Forelimb muscle (tissue), 1 donor: ENCODE results near the gene COG8. TPM values are rescaled to one million over a fixed set of nuclear protein-coding genes. Genes with fewer than 3 reads are reported as not detected.
"Not testable (repeated sequence)": the region's sequence is repeated elsewhere in the genome, so short reads cannot be mapped to it uniquely, and the experiment has no call there.

Experiments
- DNase-seq: peaks from one replicate; pipeline ENCODE4 v3.0.0-alpha.2; 2013; ENCODE audit warnings: low read depth
- polyA plus RNA-seq: library from polyadenylated mRNA; unstranded; fragments of 120-200 nt; gene quantifications from one replicate; pipeline ENCODE4 v1.2.1, GENCODE V29; 2013; ENCODE audit not compliant: insufficient read length

COG8 gene, protein sequence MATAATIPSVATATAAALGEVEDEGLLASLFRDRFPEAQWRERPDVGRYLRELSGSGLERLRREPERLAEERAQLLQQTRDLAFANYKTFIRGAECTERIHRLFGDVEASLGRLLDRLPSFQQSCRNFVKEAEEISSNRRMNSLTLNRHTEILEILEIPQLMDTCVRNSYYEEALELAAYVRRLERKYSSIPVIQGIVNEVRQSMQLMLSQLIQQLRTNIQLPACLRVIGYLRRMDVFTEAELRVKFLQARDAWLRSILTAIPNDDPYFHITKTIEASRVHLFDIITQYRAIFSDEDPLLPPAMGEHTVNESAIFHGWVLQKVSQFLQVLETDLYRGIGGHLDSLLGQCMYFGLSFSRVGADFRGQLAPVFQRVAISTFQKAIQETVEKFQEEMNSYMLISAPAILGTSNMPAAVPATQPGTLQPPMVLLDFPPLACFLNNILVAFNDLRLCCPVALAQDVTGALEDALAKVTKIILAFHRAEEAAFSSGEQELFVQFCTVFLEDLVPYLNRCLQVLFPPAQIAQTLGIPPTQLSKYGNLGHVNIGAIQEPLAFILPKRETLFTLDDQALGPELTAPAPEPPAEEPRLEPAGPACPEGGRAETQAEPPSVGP
- 24.2 TPM for polyA plus RNA-seq

DNA sequence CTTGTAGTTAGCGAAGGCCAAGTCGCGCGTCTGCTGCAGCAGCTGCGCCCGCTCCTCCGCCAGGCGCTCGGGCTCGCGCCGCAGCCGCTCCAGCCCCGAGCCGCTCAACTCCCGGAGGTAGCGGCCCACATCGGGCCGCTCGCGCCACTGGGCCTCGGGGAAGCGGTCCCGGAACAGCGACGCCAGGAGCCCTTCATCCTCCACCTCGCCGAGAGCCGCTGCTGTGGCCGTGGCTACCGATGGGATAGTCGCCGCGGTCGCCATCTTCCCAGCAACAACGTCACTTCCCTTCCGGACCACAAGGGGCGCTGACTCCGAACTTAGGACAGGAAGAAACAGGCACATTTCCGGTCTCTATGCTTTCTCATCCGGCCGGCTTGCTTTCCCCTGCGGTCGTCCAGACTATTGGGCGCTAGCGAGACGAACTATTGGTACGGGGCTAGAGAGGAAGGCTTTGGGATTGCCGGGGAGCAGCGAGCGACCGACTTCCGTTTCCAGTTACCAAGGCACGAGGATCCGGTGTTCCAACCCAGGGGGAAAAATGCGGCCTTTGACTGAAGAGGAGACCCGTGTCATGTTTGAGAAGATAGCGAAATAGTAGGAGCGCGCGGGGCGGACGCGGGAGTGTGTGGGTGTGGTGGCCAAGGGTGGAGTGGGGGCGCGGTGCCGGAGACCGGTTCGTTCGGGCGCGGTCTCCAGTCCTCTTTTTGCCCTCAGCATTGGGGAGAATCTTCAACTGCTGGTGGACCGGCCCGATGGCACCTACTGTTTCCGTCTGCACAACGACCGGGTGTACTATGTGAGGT is at the start of gene COG8, which contains the start of gene NIP7:
TSS of gene COG8 (minus strand) at position 276 of the 806 bp plus-strand sequence. CDS start at position 264, 12 bp downstream.
TSS of gene NIP7 (plus strand) at position 484 of the 806 bp plus-strand sequence. CDS start at position 542, 58 bp downstream.
- DNase-seq: peak; percentile 97

DNA sequence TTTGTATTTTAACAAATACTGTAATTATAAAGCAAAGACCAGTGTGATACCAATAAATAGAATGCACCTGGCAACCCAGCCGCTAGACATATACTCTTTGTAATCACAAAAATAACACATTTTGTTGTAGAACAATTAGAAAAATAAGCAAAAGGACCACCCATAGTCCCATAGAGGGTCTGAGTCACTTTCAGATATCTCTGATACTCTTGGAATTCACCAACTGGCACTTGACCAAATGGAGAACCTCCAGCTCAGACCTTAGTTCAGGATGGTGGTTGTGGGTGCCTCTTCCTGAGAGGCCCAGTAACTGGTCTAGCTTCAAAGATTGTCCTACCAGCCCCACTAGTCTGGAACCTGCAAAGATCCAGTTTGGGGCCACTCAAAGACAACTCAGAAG is 47.2 kb upstream of the COG8 start:
- no peak for DNase-seq

DNA sequence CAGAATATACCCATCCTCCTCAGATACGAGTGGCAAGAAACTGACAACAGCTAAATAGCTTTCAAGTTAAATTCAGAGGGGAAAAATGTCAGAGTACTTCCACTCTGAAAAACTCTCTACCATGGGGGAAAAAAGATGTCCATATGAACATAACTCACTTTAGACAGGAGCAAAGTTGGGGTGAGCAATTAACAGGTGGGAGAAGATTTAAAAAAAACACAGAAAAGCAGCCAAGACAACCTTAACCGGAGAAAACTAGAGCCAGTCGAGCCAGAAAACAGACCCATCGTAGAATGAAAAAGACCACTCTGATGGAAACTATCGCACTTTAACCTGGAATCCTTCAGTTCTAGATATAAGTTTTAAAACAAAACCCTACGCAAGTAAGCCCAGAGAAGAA is 45.6 kb upstream of the COG8 start:
- no peak for DNase-seq

DNA sequence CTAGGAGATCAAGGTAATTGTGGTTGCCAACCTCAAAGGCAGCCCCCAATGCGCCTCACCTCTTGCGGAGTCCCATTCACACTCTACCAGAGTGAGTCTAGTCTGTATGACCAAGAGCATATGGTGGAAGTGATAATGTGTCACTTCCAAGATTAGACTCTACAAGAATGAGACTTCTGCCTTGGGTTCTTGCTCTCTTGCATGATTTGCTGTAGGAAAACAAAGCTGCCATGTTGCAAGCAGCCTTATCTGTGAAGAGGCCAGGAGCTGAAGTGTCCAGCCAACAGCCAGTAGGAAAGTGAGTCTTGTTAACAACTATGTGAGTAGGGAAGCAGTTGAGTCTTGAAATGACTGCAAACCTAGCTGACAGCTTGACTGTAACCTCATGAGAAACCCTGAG is 43.1 kb upstream of the COG8 start:
- DNase-seq: no peak

DNA sequence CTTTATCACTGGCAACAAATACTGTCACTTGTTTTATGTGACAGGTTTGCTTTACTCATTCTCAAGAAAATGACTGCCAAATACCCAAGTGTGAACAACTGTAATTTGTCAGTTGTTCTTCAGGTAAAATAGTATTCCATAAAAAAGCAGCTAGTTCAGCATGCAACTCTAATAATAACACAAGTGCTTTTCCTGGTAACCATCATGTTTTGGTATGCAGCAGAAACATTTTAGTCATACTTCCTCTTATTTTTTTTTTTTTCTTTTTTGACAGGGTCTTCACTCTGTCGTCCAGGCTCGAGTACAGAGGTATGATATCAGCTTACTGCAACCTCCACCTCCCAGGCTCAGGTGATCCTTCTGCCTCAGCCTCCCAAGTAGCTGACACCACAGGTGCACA is 41.9 kb upstream of the COG8 start:
- no peak for DNase-seq

DNA sequence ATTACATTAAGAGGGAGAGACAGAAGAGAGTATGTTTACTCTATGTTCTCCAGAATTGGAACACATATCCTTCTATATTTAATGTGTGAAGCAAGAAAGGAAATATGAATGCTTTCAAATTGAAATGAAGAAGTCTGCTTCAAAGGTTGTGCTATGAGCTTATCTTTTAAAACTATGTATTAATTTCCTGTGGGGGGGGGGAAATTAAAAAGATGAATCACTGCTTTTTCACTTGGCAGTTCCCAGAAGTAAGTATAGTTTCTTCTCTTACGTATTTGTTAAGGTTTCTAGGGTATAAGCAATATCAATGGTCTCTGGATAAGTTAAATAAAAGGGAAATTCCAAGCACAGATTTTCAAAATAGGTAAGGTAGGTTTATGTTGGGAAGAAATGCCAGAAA is 39.4 kb upstream of the COG8 start:
- DNase-seq: no peak

DNA sequence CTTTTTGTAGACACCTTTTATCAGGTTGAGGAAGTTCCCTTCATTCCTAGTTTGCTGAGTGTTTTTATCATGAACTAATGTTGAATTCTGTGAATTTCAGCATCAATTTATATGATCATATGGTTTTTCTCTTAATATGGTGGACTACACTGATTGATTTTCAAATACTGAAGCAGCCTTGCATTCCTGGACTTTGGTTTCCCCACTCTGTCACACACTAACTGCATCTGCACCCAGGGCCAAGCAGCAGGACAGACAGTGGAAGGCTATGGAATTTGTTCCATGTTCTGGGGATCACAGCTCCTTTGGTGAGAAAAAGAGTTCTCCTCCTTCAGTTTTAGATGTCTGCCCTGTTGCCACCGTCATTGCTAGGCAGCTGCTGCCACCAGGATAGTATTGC is 38.7 kb upstream of the COG8 start:
- no peak for DNase-seq

DNA sequence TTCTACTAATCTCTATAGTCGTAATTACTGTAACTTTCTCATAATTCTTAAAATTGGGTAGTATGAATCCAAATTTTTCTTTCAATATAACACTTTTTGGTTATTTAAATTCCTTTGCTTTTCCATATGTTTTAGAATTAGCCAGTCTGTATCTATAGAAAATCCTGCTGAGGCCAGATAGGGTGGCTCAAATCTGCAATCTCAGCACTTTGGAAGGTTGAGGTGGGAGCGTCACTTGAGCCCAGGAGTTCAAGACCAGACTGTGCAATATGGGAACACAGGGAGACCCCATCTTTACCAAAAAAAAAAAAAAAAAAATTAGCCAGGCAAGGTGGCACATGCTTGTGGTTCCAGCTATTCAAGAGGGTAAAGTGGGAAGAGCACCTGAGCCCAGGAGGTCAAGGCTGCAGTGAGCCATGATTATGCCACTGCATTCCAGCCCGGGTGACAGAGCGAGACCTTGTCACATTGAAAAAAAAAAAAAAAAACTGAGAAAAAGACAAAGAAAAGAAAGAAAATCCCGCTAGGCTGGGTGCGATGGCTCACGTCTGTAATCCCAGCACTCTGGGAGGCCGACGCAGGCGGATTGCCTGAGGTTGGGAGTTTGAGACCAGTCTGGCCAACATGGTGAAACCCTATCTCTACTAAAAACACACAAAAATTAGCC is 37.2 kb upstream of the COG8 start:
- DNase-seq: no peak

DNA sequence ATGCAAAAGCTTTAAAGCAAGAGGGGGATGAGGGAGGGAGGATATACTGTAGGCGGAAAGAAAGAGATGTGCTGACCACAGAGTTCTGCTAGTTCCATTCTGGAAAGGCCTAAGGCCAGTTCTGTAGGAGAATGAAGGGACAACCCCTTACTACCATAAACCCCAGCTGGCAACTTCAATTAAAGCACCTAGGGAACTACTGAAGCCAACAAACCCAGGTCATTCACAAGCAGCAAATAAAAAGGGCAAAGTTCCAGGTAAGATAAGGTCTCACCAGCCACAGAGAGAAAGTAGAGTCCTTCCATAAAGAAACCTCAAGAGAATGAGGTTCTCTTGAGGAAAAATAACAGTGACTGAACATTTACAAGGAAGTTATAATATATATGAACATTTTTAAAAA is 33.7 kb upstream of the COG8 start:
- no peak for DNase-seq

DNA sequence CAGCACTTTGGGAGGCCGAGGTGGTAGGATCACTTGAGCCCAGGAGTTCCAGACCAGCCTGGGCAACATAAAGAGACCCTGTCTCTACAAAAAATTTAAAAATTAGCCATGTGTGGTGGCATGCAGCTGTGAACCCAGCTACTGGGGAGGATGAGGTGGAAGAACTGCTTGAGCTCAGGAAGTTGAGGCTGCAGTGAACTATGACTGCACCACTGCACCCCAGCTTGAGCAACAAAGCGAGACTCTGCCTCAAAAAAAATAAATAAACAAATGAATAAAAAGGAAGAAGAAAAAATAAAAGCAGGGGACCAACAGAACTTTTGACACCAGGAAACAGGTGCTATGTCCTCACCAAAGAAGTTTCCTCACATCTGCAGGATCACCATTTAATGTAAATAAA is 32.2 kb upstream of the COG8 start:
- DNase-seq: no peak

DNA sequence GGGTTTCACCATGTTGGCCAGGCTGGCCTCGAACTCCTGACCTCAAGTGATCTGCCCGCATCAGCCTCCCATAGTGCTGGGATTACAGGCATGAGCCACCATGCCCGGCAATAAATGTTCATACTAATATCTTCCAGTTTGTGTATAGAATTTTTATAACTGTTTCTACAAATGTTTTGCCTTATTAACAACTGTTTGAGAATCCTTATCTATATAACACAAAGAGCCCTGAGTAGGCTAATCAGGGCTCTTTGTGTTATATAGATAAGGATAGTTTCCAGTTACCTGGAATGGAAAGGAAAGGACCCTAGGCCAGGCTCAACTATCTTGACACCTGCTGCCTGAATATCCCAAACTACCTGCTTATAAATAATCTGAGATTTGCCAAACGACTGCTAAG is 29.5 kb upstream of the COG8 start:
- DNase-seq: no peak

DNA sequence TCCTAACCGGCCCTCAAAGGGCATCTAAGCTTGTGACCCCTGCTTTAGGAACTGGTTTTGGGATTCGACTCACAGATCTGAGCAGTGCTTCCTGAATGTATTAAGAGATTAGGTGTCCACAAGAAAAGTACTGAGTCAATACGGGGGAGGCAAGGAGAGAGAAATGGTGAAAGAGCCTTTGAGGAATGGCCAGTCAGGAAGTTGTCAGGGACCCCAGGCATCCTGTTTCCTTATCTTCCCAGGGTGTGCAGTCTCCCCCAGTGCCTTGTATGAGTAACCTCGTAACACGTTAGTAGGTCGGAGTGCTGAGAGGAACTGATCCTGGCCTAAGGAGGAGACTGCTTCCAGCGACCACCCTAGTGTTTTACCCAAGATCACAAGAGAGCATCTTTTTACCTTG is 28.6 kb upstream of the COG8 start:
- no peak for DNase-seq

DNA sequence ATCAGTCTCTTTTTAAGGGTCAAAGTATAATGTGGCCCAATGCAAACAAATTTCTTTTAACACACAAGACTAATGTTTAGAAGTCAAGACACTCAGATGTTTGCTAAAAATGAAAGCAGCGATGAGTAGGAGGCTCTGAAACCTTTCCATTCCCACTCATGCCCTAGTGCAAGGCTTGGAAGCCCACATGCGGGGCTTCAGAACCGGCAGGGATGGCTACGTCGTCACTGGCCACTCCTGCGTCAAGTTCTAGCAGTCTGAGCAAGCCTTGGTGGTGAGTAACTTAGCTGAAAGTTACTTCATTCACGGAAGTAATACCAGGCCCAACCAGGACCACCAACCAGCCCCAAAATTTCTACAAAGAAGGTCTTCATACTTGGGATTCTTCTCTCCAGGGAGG is 27.1 kb upstream of the COG8 start:
- no peak for DNase-seq

DNA sequence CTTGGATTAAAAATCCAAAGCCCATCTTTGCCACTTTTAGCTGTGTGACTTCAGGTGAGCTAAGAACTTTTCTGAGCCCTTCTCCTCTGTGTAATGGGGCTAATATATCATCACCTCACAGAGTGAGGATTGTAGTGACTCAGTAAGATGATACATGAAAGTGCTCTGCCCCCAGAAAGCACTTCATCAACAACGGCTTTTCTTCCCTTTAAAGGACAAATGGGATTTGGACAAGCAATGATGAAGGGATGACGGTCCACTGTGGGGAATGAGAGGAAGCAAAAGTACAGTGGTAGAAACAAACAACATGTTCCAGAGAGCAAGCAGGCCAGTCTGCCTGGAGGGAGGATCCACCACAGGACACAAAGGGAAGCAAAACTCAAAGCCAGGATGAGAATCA is 26.5 kb upstream of the COG8 start:
- no peak for DNase-seq

DNA sequence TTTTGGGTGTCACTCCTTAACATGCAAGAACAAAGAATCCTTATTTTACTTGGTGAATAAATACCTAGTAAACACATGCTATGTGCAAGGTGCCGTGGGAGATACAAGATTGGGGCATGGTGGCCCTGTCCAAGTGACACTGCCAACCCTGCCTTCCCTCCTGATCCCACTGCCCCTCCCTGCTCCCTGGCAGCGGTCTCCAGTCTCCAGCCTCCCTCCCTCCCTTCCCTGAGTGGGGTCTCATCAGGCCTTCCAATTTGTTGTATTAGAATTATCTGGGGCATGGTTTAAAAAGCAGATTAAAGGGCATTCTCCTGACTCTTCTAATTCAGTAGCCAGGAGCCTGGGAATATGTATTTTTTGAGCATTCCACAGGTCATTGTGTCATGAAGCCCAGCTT is 24.7 kb upstream of the COG8 start:
- no peak for DNase-seq

DNA sequence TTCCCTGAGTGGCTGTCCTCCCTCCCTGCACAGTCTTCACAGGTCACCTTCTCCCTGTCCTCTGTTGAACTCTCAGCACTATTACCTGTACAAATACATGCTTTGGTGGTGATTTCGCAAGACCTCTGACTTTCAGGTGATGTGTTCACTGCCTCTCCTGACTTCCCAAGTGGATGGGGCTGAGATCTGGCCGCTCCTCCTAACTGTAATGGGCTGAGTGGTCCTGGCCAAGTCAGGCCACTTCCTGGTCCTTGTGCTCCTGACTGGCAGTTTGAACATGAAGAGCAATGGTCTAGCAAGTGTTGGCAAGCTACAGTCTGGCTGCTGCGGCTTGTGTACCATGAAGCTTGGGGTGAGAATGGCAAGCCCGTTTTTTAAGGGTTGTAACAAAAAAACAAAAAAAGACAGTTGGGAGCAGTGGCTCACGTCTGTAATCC is 23.9 kb upstream of the COG8 start:
- DNase-seq: no peak

DNA sequence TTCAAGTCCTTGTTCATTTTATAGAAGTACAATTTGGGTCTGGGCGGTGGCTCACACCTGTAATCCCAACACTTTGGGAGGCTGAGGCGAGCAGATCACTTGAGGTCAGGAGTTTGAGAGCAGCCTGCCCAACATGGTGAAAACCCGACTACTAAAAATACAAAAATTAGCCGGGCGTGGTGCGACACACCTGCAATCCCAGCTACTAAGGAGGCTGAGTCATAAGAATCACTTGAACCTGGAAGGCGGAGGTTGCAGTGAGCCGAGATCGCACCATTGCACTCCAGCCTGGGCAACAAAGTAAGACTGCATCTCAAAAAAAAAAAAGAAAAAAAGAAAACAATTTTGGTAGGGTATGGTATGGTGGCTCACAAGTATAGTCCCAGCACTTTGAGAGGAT is 20.7 kb upstream of the COG8 start:
- DNase-seq: not testable (repeated sequence)

DNA sequence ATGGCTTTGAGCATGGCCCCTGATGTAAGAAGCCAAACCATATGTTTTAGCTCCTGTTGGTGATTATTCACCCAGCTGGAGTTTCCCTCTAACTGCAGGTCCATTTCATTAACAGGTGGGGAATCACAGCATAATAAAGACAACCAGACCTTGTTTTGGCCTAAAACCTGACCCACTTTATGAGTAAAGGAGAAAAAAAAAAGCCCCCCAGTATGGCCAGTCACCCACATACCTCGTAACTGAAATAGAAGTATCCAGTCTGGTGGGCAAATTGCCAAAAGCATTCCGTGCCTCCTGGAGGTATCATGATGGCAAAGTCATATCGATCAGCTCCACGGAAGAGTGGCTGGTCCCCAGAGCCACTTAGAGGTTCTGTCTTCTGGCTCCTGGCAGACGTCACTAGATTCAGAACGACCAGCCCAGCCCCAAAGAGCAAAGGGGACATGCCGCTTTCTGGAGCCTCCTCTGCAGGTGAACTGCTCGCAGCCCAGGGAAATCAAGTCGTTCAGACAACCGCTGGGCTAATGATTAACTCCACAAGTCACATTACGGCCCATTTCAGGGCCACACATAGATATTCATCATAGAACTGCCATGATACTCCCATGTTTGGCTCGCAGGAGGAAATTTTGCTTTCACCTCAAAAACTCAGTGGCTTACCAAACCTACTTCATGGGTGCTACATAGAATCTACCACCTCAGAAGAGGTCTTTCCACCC is 12.1 kb upstream of the COG8 start, which contains the start of gene TMED6:
TSS of gene TMED6 (minus strand) at position 478 of the 719 bp plus-strand sequence. CDS start at position 445, 33 bp downstream.
- no peak for DNase-seq

DNA sequence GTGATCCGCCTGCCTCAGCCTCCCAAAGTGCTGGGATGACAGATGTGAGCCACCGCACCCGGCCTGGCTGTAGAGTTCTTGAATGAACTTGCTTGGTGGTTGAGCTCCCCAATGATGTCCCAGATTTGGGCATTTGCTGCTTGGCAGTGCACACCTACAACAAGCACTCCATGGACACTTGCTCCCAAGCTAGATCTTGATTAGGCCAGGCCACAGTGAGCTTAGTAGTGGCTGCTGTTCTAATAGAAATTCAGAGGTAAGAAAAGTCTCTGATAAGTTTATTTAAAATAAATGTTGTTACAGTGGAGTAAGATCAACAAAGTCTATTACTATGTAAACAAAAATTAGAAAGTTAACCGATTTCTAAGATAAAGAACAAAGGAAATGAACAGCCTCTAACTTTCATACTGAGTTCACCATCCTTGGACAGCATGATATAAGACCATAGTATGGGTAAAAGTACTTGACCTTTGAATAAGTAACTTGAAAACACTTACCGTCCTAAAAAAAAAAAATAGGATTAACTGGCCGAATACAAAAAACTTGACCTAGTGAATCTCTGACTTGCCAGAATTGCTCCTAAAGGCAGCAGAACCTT is 11.3 kb upstream of the COG8 start:
- no peak for DNase-seq

DNA sequence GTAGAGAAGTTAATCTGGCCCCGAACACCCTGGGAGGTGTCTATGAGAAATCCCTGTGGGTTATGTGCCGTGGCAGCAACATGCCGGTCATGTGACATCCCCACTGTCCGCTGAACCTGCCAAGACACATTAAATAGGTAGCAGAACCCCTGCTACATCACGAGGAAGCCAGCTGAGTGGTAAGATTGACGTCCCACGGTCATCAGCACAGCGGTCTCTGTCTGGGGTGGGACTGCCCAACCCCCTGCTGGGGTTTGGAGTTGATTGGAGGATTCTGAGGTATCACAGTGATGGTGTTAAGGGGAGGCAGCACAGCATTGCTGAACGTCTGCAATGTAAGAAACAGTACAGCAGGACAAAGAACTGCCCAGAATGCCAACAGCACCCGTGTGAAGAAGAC is 10.2 kb upstream of the COG8 start:
- DNase-seq: no peak

DNA sequence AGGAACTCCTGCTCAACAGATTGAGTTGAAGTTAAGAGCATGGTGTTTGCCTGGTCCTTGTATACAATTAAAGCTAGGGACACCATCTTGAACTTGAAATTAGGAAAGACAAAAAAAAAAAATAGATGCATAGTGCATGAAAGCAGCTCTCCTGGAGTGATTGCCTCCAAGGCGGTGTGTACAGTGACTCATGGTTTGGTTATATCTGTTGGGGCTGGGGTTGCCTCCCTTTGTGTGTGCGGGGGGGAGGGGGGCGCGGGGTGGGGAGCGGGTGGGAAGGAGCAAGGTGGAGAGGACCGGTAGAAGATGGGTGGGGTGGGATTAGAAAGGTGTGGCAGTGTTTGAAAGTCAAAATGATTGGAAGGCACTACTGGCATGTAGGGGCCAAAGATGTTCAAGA is 8.9 kb upstream of the COG8 start:
- no peak for DNase-seq
